NCI-H446 (cell line): ENCODE results near the gene RIOX2.

Source experiments
- DNase-seq, 2 experiments: peaks; one replicate each; lab custom pipeline; 2025; lab: John Stamatoyannopoulos, UW

The RIOX2 gene

GRCh38 chr3:97990624-97991292 is 18.5 kb upstream of the RIOX2 start:
- DNase-seq = no peak

- DNase-seq = no peak
Observed at GRCh38 chr3:97988784-97989568, 16.7 kb upstream of the RIOX2 start.

- no peak for DNase-seq
Observed at GRCh38 chr3:97987306-97987705, 15.1 kb upstream of the RIOX2 start.

- DNase-seq = peak; percentile 67 to 82
Observed at GRCh38 chr3:97983933-97984491, 11.8 kb upstream of the RIOX2 start.

GRCh38 chr3:97981886-97982285 is 9.7 kb upstream of the RIOX2 start:
- DNase-seq = no peak

- DNase-seq = peak; percentile 89 to 96
Observed at GRCh38 chr3:97979610-97980009, 7.4 kb upstream of the RIOX2 start.

GRCh38 chr3:97975466-97975865 is 3.2 kb upstream of the RIOX2 start:
- DNase-seq = no peak

GRCh38 chr3:97974996-97975395 is 2.8 kb upstream of the RIOX2 start:
- DNase-seq = no peak

- no peak for DNase-seq
Observed at GRCh38 chr3:97972976-97973375, 745 bp upstream of the RIOX2 start.

- DNase-seq = no peak
Observed at GRCh38 chr3:97970956-97971620, 1.1 kb downstream of the RIOX2 start.

- DNase-seq = no peak
Observed at GRCh38 chr3:97970156-97970555, 2.1 kb downstream of the RIOX2 start.

- DNase-seq = peak in 1 of 2 experiments; percentile 64
Observed at GRCh38 chr3:97969541-97969940, 2.7 kb downstream of the RIOX2 start.

GRCh38 chr3:97968376-97968775 is 3.9 kb downstream of the RIOX2 start:
- DNase-seq = no peak

GRCh38 chr3:97967966-97968365 is 4.3 kb downstream of the RIOX2 start:
- DNase-seq = no peak

- peak; percentile 79 to 85 for DNase-seq
Observed at GRCh38 chr3:97960993-97961766, 11.1 kb downstream of the RIOX2 start.

- DNase-seq = no peak
Observed at GRCh38 chr3:97960551-97960950, 11.7 kb downstream of the RIOX2 start.

GRCh38 chr3:97959872-97960271 is 12.4 kb downstream of the RIOX2 start:
- peak in 1 of 2 experiments; percentile 30 for DNase-seq

GRCh38 chr3:97958796-97959195 is 13.4 kb downstream of the RIOX2 start:
- no peak for DNase-seq

- no peak for DNase-seq
Observed at GRCh38 chr3:97958396-97958795, 13.8 kb downstream of the RIOX2 start.

GRCh38 chr3:97957617-97958311 is 14.5 kb downstream of the RIOX2 start:
- DNase-seq = peak; percentile 88 to 95

- DNase-seq = no peak
Observed at GRCh38 chr3:97956051-97956450, 16.2 kb downstream of the RIOX2 start.
